Lower leg skin (tissue), 4 donors: Measurements from ENCODE around the gene GABARAPL1. TPM values are rescaled to one million over a fixed set of nuclear protein-coding genes. Genes with fewer than 3 reads are reported as not detected.
"Not testable (repeated sequence)": the region's sequence is repeated elsewhere in the genome, so short reads cannot be mapped to it uniquely, and the experiment has no call there.

ENCODE experiments used
- DNase-seq, 2 donors: peaks; one replicate each; pipeline ENCODE4 v3.0.0-alpha.2; 2019; ENCODE audit warnings: low spot score in 2 of 2
- H3K4me3 ChIP-seq: fragments of 200-600 bp; sonication (generic); 2 replicates; pipeline ENCODE4 v1.5.1; 2017; ENCODE audit warnings: mild to moderate bottlenecking, low read depth; ENCODE audit not compliant: poor library complexity, severe bottlenecking
- CTCF ChIP-seq, 3 donors: fragments of 450-650 bp; IDR thresholded peaks; one replicate each; pipeline ENCODE4 v1.5.1; 2016; ENCODE audit warnings: antibody characterized with exemption in 3 of 3, mild to moderate bottlenecking in 3 of 3, moderate library complexity in 2 of 3
- POLR2A ChIP-seq, 2 donors: fragments of 450-650 bp; IDR thresholded peaks; one replicate each; pipeline ENCODE4 v1.6.1; 2016 to 2017; ENCODE audit warnings: antibody characterized with exemption in 2 of 2, mild to moderate bottlenecking in 1 of 2, moderate library complexity in 1 of 2
- WGBS, 2 donors: methylation state at CpG; one replicate each; pipeline ENCODE4 v1.1.5; 2018; 5-methylcytosine and 5-hydroxymethylcytosine counted together
- intact Hi-C: fragments of 100-400 bp; cut with DNase I; formaldehyde crosslinking; loops from one replicate; pipeline ENCODE4 v1.15.0; 2023; ENCODE audit warnings: low total_unique reads
- total RNA-seq, 4 donors: library from RNA; depleted of rRNA; stranded (reverse); fragments of >200 nt; gene quantifications; one replicate each; pipeline ENCODE4 v1.1.0, GENCODE V29; 2016

Gene GABARAPL1
- total RNA-seq, 4 donors from 2014 or later: 48.7 to 102 (median 86.8) TPM

- DNase-seq: no peak
- TF ChIP-seq CTCF (IDR thresholded peaks at IDR 0.05) (no peak), POLR2A (IDR thresholded peaks at IDR 0.05) (no peak)
- WGBS, 2 donors: 82 to 90% methylated on average over 5 of the region's 5 CpGs
- no peak overlapping the region for H3K4me3 ChIP-seq
- intact Hi-C loops: no loop called here
Measured at GRCh38 chr12:10221846-10222245, 9.2 kb downstream of the GABARAPL1 start.

GRCh38 chr12:10223208-10223607, 10.5 kb downstream of the GABARAPL1 start:
- H3K4me3 ChIP-seq: no peak overlapping the region
- 87 to 89% methylated on average over 5 of the region's 5 CpGs for WGBS, 2 donors
- TF ChIP-seq POLR2A (IDR thresholded peaks at IDR 0.05) (no peak), CTCF (IDR thresholded peaks at IDR 0.05) (no peak)
- intact Hi-C loops: no loop called here
- DNase-seq: no peak

- DNase-seq, H3K4me3 ChIP-seq, intact Hi-C loops: not testable (repeated sequence)
- WGBS, 2 donors: 92 to 99% methylated on average over 15 to 24 of the region's 26 CpGs
Measured at GRCh38 chr12:10225426-10225825, 12.7 kb downstream of the GABARAPL1 start.

GRCh38 chr12:10226086-10226485, 13.4 kb downstream of the GABARAPL1 start:
- H3K4me3 ChIP-seq: no peak overlapping the region
- intact Hi-C loops: no loop called here
- DNase-seq: no peak
- no peak for TF ChIP-seq CTCF (IDR thresholded peaks at IDR 0.05)
- no peak for TF ChIP-seq POLR2A (IDR thresholded peaks at IDR 0.05)
- 91 to 98% methylated on average over 6 of the region's 6 CpGs for WGBS, 2 donors

- no peak overlapping the region for H3K4me3 ChIP-seq
- TF ChIP-seq POLR2A (IDR thresholded peaks at IDR 0.05) (no peak), CTCF (IDR thresholded peaks at IDR 0.05) (no peak)
- intact Hi-C loops: no loop called here
- no peak for DNase-seq
- 62 to 67% methylated on average over 1 of the region's 1 CpG for WGBS, 2 donors
Measured at GRCh38 chr12:10226731-10227130, 14.1 kb downstream of the GABARAPL1 start.

- WGBS, 2 donors: 47 to 56% methylated on average over 1 of the region's 1 CpG
- intact Hi-C loops: no loop called here
- no peak for TF ChIP-seq POLR2A (IDR thresholded peaks at IDR 0.05)
- H3K4me3 ChIP-seq: no peak overlapping the region
- no peak for DNase-seq
Measured at GRCh38 chr12:10227648-10228047, 15.0 kb downstream of the GABARAPL1 start.

- H3K4me3 ChIP-seq: no peak overlapping the region
- TF ChIP-seq POLR2A (IDR thresholded peaks at IDR 0.05) (no peak), CTCF (IDR thresholded peaks at IDR 0.05) (no peak)
- intact Hi-C loops: no loop called here
- DNase-seq: no peak
Measured at GRCh38 chr12:10234562-10234961, 21.9 kb downstream of the GABARAPL1 start.
